HTR-8/SVneo (cell line): ENCODE results near the gene NUDT22.

ENCODE experiments used
- DNase-seq: peaks from one replicate; pipeline ENCODE4 v3.0.0; 2011; ENCODE audit warnings: low spot score, mixed read lengths; ENCODE audit not compliant: insufficient read length
- FAIRE-seq: peaks from 2 replicates; lab custom pipeline; 2011; peaks lifted over from hg19 to GRCh38; lab: Jason Lieb, UNC

The NUDT22 gene

GRCh38 chr11:64268025-64268892 lies 42.2 kb downstream of the NUDT22 start:
- peak; percentile 7 for DNase-seq
- no peak for FAIRE-seq

DNA sequence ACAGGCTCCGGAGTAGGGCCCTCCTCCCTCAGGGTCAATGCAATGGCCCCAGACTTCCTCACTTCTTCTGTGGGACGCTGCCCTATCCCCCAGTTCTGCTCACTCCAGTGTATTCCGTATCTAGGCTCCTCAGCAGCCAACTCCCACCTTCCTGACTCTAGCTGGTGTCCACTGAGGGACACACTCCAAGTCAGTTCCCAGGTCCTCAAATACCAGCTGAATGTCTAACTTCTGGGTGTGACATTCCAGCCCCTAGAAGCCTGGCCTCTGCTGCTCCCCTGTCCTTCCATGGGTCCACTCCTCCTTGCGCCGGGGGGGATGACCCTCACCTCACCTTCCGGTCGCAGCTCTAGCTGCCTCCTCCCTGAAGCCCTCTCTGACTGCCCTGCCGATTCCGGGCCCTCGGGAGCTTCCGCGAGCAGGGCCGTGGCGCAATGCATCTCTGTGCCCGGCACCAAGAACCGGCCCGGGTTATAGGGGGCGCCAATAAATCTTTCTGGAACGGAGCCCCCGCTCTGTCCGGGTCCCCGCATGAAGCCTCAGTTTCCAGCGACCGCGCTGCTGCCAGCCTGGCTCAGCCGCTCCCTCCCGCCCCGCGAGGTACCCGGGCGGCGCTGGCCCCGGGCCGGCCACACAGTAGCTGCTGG lies 42.9 kb downstream of the NUDT22 start:
- DNase-seq, result peak; percentile 18

DNA sequence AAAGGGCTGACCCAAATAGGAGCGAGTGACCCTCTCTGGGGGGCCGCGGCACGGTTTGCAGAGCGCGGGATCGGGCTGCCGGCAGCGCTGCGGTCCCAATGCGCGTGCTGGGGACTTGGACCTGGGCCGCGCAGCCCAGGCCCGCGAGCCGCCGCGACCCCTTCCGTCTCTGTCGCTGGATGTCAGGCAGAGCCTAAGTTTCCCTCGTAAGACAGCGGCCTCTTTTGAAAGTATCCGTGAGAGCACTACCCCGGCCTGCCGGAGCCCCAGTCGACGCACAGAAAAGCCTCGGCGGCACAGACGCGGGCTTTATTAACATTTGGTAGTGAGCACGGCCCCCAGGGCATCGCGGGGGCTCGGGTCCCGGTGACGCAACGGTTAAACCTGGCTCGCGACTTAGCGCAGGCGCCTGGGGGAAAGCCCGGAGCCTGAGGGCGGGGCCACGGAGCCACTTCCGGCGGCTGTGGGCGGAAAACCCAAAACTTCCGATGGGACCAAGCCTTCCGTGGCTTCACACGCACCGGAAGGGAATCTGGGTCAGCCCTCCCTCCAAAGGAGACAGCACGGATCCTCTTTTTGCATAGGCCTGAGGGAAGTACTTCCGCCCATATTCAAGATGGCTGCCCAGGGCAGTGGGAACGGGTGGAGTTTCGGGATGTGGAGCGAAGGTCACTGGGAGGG lies 43.6 kb downstream of the NUDT22 start:
- DNase-seq (peak; percentile 92), FAIRE-seq (no peak)

More for the DNA sequence above, 42.9 kb downstream of the NUDT22 start:
- FAIRE-seq, result no peak

GRCh38 chr11:64275031-64275800 lies 49.1 kb downstream of the NUDT22 start:
- FAIRE-seq, result no peak
- DNase-seq, result no peak

GRCh38 chr11:64275841-64276240 lies 49.8 kb downstream of the NUDT22 start:
- FAIRE-seq, result no peak
- no peak for DNase-seq

GRCh38 chr11:64276653-64277431 lies 50.8 kb downstream of the NUDT22 start:
- FAIRE-seq, result no peak
- DNase-seq, result peak; percentile 23

- DNase-seq, result no peak
- no peak for FAIRE-seq
Observed at GRCh38 chr11:64278576-64279190, 52.6 kb downstream of the NUDT22 start.
